NCI-H1092 (cell line): ENCODE measurements around the gene CBLN3.
"Not testable (repeated sequence)": the region's sequence is repeated elsewhere in the genome, so short reads cannot be mapped to it uniquely, and the experiment has no call there.

Experiments used
- DNase-seq: peaks from one replicate; lab custom pipeline; 2025; lab: John Stamatoyannopoulos, UW

CBLN3 gene

DNA sequence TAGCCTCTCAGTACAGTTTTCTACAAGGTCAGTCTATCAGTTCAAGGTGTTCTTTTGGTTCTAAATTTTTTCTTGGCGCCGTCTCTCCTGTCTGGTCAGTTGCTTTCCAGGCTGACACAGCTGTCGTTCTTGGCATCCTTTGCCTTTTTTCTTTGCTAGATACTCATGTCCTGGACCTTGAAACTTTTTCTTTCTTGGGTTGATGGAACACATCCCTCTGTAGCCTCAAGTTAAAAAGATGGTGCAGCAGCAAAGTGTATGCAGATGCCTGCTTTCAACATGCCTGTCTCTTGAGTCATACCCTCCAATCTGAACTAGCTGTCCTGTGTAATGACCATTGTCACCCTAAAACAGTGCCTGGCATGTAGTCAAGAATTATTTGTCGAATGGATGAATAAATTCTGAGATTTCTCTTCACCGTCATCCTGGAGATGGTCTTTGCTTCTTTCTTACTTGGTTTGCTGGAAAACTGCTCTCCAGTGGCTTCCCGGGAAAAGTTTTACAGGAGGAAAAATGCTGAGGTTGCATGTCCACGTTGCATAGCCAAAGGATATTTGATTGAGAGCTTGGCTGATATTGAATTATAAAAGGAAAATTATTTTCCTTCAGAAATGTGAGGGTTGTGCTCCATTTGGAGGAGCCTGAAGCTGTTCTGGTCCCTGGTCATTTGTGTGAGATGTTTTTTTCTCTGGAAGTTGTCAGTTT lies 26.0 kb downstream of the CBLN3 start:
- no peak for DNase-seq

DNA sequence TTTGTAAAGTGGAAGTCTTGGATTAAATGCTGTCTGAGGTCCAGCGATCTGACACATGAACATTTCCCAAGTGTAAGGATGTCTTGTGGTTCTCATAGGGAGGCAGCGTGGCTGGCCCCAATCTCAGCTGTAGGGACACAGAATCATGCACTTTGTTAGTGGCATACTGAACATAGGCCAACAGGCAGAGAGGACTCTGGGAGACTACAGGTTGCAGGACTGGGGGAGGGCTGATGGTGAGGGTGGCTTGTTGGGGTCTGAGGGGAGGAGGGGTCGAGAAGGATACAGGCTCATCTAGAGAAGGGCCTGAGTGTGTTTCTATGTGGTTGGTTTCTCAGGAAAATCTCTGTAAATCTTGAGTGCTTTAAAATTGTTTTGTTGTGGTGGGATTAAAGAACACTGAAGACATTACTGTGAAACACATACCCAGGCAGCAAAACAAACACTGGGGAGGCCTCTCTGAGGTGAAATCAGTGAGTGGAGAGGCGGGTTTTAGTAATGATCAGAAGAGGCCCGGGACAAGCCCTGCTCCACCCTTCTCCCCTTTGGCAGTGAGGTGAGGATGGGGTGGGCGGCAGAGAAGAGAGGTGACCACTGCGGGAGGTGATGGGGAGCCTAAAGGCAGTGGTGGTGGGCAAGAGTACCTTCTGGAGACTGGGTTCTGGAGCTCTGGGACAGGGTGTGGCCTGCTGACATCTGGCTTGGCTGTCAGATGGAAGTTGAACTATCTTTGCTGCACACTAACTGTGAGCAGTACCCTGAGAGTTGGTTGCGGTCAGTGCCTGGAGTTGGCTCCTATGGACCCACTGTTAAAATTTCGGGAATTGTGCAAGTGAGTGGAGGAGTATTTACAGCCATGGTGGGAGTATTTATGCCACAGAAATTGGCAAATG lies 27.4 kb downstream of the CBLN3 start:
- no peak for DNase-seq

DNA sequence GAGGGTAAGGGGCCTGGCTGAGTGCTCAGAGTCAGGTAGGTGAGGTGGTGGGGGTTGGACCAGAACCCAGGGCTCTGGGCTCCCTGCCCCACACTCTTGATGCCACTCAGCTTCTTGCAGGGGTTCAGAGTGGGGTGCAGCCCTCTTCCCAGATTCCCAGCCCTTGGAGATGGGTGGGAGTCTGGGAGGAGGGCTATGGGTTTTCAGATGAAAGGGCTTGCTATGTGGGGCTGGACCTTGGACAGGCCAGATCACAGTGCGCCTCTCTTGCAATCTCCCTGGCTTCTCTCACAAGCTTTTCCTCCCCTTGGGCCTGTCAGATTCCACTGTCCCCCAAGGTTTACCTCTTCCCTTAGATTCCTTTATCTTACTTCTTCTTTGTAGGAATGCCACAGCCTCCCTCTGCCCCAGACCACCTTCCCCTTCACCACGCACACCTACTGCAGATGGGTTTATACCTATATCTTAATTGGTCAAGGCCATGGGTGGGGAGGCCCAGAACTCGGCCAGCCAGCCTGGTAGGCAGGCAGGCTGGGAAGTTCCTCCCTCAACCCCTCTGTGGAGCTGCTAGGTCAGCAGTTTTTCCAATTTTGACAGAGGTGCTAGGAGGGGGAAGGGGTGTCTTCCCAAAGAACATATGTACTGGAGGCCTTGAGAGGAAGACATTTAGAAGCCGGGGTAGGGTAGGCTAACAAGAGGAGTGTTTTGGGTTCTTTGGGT lies 29.3 kb downstream of the CBLN3 start:
- DNase-seq = no peak

DNA sequence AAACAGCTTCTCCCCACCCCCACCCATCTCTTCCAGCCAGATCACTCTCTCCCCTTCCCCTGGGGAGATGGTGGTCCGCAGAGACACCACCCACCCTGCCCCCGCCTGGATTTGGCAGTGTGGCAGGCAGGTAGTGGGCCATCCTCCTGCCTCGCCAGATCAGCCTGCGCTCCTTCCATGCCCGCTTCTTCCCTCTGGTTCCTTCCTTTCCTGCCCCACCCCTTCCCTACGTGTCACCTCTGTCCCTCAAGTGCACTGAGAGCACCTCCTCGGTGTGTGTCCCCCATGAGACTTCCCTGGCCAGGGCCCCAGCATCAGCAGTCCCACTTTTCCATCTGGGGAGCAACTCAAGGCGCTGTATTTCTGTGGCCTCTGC lies 30.0 kb downstream of the CBLN3 start:
- DNase-seq = no peak

DNA sequence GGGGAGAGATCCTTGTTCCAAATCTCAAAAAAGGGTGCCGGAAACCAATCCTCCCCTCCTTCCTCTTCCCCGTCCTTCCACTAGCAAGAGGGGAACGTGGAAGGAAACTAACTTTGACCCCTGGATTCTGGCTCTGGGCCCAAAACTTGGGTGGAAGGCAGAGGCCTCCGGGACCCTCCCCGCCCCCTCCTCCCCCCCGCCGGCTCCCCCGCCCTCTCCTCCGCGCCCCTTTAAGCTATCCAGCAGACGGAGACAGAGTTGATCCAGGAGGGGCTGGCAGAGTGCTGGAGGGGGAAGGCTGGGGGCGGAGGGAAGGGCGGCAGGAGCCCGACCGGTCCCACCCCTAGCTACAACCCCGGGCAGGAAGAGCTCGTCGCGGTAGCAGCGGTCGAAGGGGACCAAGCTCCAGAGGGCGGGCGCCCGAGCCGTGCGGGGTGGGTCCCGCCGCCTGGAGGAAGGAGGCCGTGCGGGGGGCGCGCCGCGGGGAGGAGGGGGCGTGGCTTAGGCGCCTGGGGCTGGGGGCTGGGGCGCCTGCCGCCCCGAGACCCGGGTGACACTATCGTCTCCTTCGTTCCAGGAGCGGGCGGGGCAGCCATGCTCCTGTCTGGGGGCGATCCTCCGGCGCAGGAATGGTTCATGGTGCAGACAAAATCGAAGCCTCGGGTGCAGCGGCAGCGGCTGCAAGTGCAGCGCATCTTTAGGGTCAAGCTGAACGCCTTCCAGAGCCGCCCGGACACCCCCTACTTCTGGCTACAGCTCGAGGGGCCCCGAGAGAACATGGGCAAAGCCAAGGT lies 30.6 kb downstream of the CBLN3 start, which contains the start of gene NYNRIN:
TSS of gene NYNRIN (plus strand) at position 351 of the 794 bp plus-strand sequence. CDS start at position 595, 244 bp downstream.
- DNase-seq = no peak

DNA sequence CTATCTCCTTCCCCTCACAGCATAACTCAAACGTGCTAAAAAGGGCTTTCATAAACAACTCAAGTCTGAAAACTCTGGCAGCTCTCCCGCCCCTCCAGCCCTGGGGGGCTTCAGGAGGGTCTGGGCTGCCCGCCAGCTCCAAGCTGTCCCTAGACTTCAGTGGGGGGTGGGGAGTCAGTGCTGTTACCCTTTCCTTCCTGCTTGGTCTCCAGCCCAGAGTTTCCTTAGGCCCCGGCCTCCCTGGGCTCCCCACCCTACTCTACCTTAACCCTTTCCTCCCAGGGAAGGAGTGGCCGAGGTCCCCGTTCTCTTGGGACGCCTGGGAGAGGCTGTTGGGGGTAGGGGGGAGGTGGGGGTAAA lies 31.2 kb downstream of the CBLN3 start:
- DNase-seq = no peak

DNA sequence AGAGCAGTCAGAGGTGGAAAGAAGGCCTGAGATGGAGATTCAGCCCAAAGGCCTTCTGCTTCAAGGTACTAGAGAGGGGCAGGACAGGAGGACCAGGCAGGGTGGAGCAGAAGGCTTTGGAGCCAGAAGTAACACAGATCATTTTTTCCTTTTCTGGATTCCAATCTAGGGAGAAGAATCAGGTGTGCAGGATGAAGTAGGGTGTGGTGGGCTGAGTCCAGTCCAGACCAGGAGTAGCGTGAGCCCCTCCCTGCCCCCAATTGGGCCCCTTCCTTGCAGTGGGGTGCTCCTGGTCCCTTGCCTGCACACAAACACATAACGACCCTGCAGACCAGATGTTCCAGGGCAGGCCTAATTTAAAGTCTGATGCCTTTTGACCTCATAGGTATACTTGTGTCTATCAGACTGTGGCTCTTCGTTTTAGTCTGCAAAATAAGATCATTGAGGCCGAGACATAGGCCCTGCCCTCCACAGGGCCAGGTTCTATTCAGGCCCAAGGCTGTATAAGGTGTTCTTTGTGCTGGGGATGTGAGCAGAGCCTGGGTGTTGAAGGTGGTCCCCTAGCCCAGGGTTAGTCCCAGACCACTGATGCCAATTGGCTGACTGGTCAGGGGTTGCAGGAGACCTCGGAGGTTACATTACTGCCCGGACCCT lies 31.7 kb downstream of the CBLN3 start:
- no peak for DNase-seq

DNA sequence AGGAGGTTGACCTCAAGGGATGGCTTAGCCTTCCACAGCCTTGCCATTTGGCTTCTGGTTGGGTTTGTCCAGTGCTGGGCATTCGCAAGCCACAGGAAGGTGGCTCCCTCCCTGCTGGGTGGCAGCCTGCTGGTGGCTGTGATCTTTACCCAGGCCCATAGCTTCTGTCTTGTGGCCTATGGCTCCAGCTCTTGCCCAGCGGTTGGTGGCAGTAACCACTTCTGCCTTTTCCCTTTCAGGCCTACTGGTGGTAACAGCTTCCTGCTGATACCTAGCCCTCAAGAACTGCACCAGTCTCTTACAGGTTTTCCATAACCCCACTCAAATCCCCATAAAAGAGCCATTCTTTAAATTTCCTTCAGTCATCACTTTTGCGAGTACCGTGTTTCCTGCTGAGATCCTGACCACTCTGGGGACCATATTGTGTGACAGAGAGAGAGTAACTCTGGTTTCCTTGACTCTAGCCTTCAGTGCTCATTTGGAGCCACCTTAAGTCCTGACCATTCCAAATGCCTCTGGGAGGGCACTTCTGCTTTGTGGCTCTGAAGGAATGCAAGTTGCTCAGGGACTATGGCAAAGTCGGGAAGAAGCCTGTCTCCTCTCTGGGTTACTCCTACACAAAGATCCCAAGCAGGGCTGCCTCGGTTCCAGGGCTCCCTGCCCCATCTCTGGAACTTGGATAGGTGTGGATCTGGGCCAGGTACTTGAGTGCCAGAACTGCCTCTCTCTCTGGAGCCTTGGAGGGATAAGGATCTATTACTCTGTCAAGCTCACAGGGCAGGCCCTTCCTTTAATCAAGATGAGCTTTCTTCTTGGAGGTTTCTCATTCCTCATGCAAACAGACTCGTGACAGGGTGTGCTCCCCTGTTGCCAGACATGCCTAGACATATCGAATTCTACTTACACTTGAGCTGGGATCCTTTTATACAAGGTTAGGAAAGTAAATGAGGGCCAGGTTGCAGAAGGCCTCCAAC lies 33.6 kb downstream of the CBLN3 start:
- DNase-seq = no peak

DNA sequence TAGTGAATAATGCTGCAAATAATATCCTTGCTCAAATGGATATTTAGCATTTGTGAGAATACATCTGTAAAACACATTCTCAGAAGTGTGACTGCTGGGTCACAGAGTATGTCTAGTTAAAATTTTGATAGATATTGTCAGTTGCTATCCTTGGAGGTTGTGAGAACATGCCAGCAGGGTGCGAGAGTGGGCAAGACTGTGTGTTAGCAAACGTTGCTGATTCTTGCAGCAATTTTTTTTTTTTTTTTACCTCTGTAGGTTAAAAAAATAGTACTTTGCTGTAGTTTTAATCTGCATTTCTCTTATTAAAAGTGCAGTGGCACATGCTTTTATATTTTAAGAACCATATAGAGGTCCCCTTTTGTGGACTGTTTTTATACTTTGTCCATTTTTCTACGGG lies 35.2 kb downstream of the CBLN3 start:
- no peak for DNase-seq

DNA sequence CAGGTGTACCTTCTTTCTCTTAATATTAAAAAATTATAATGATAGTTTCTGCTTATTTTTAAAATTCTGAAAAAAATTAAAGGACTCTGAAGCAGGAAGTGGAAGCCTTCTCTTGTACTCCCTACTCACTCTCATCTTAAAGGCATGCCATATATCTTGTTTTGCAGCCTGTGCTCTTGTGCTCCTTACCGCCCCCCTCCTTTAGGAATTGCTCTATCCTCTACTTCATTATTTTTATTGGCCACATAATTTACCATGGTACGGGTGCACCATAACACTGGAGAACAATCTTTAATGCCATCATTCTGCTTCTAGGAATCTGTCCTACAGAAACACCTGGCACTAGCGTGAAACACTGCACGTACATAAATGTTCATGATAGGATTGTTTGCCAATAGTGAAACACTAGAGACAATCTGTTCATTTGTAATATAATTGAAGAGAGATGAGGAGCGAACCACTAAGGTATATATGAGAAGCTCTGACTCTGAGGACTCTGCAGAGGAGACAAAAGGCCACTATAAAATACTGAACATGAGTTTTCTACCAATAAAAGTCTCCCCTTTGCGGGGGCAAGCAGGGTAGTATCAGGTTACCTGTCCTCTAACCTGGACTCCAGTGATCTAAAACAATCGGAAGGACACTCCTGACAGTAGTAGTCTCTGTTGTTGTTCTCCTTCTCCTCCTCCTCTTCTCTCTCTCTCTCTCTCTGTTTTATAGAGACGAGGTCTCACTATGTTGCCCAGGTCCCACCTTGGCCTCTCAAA lies 37.0 kb downstream of the CBLN3 start:
- DNase-seq = no peak

DNA sequence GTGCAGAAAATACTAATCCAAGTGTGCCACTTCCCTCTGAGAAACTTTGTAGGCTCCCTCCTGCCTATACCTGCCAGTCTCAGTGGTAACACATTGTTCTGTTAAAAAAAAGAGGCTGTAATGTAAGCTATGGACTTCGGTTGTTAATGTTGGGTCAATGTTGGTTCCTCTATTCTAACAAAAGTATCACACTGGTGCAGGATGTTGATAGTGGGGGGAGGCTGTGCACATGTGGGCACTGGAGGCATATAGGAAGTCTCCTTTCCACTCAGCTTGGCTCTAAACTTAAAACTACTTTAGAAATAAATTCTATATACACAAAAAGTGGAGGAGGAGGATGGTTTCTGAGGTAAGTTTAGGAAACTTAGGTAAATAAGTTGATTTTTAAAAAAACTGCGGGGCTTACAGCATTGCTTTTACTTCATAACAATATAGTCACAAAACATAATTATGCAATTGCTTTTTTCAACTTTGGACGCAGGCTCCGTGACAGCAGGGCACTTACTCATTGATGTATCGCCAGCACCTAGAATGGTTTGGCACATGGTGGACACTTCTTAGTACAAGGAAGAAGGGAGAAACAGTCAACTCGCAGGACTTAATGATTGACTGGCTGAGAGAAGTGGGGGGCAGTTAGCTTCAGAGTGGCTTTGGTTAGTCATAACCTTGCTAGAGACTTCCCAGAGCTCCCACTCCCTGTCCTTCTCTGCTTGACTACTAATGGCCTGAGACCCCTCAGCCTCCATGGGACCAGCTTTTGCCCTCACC lies 38.6 kb downstream of the CBLN3 start:
- no peak for DNase-seq

DNA sequence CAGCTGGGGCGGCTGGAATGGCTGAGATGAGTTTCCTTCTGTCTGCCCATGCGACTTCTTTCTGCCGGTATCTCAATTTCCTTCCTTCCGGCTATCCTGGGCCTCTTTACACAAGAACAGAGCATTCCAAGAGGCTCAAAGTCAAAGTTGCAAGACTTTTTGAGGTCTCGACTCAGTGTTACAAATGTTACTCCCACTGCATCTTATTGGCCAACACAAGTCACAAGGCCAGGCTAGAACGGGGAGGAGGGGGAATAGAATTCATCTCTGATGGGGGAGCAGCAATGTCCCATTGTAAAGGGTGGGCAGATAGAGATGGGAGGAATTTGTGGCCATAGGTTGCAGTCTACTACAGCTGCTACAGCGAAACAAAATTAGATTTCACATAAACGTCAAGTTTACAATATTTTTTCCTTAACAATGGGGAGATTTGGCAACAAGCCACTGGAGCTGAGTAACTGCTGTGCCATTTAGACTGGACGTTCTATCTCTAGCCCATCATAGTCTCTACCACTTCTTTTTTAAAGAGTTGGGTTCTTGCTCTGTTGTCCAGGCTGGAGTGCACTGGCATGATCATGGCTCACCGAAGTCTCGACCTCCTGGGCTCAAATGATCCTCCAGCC lies 40.1 kb downstream of the CBLN3 start:
- no peak for DNase-seq

DNA sequence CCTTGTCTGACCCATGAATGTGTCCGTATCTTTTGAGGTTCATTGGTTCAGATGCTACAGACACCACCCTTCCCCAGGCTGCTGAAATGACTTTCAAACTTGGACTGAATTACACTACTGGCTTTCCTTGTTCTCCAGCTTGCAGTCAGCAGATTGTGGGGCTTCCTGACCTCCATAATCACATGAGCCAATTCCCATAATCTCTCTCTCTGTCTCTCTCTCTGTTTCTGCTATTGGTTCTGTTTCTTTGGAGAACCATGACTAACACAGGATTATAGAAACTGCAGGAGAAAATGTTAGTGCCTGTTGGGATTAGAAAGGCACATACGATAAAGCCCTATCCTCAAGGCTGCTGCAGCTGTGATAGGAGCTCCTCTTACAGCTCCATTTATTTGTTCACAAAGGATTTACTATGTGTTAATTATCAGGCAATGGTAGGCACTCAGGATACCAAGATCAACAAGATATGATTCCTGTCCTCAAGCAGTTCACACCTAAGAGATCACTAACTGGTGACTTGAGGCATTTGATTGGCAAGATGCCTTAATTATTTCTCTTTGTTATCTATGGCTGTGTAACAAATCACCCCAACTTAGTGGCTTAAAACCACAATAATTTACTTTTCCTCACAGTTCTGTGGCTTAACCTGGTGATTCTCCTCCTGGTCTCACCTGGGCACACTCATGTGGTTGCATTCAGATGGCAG lies 40.8 kb downstream of the CBLN3 start:
- DNase-seq = no peak

DNA sequence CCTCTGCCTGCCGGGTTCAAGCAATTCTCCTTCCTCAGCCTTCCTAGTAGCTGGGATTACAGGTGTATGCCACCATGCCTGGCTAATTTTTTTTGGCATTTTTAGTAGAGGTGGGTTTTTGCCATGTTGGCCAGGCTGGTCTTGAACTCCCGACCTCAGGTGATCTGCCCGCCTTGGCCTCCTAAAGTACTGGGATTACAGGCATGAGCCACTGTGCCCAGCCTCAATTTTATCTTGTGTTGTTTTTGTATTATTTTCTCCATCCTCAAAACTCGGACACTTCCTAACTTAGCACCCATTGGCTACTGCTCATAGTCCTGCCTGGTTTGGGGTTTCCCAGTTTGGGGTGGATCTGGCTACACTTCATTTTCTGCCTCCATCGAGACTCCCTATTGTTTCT lies 41.9 kb downstream of the CBLN3 start:
- DNase-seq = not testable (repeated sequence)

DNA sequence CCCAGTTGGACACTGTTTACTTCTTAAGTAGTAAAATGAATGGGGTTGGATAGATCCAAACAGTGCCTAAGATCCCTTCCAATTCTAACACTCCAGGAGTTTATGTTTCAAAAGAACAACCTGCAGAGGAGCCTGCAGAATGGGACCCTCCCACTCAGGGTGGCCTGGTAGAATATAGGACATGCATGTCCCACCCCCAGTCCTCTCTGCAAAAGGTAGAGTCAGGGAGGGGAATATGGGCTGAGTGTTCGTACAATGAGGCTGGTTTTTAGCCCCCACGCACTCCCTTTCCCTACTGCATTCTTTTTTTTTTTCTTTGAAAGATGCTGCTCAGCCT lies 42.5 kb downstream of the CBLN3 start:
- DNase-seq = no peak

DNA sequence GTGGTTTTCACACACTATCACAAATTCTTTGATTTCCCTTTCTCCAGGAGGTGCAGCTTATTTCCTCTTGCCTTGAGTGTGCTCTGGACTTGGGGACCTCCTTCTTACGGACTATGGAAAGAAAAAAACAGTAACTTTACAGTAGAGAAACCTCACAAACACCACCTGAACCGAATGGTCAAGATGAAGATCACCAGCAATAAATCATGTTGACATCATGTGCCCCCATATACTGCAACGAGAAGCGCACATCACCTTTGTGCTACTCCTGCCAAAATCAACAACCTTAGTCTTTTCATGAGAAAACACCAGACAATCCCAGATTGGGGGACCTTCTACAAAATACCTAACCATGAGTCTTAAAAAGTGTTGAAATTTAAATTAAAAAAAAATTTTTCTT lies 43.9 kb downstream of the CBLN3 start:
- no peak for DNase-seq

DNA sequence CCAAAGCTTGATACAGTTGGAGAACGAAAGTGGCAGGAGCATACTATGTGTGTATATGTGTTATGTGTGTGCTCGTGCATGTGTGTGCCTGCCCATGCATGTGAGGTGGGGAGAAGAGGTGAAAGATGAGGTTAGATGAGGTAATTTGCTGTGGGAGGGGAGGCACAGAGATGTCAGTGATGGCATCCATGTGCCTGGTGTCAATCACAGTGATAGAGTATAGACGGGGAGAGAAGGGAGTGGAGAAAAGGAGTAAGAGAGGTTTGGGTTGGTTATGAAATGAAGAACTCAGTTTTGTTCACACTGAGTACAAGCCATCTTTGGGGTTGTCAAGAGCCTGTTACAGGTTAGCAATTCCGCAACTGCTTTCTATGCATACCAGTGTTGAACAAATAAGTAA lies 45.3 kb downstream of the CBLN3 start:
- DNase-seq = no peak

DNA sequence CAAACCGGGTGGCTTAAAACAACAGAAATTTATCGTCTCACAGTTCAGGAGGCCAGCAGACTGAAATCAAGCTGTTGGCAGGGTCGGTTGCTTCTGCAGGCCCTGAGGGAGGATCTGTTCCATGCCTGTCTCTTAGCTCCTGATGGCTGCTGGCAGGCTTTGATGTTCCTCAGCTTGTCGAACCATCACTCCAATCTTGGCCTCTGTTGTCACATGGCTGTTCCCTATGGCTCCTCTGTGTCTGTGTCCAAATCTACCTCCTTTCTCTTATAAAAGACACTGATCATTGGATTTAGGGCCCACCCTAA lies 47.5 kb downstream of the CBLN3 start:
- no peak for DNase-seq
